ENCODE measurements around the gene HFE. TPM values are rescaled to one million over a fixed set of nuclear protein-coding genes. Genes with fewer than 3 reads are reported as not detected.

HFE gene
- total and polyA plus RNA-seq, 2 of the 13 experiments (the other 11 are each of a cell fraction or from before 2014, with no cell fraction given): 3.7 to 6.3 TPM

GRCh38 chr6:26055719-26056582, 31.3 kb upstream of the HFE start (continued):
- TF ChIP-seq ZNF225 (CRISPR knock-in tag; IDR thresholded peaks at IDR 0.05): 0 out of 2 replicates have a peak, but pooled peaks have one; percentile 93
- TF ChIP-seq, protein P1, sequence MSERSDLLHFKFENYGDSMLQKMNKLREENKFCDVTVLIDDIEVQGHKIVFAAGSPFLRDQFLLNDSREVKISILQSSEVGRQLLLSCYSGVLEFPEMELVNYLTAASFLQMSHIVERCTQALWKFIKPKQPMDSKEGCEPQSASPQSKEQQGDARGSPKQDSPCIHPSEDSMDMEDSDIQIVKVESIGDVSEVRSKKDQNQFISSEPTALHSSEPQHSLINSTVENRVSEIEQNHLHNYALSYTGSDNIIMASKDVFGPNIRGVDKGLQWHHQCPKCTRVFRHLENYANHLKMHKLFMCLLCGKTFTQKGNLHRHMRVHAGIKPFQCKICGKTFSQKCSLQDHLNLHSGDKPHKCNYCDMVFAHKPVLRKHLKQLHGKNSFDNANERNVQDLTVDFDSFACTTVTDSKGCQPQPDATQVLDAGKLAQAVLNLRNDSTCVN (CRISPR knock-in tag; IDR thresholded peaks at IDR 0.05; ENCODE audit: borderline replicate concordance): no peak
- TF ChIP-seq TP53 (CRISPR knock-in tag; conservative IDR thresholded peaks at IDR 0.05): 0 out of 2 replicates have a peak, but pooled peaks have one; percentile 75
- TF ChIP-seq, protein P2, sequence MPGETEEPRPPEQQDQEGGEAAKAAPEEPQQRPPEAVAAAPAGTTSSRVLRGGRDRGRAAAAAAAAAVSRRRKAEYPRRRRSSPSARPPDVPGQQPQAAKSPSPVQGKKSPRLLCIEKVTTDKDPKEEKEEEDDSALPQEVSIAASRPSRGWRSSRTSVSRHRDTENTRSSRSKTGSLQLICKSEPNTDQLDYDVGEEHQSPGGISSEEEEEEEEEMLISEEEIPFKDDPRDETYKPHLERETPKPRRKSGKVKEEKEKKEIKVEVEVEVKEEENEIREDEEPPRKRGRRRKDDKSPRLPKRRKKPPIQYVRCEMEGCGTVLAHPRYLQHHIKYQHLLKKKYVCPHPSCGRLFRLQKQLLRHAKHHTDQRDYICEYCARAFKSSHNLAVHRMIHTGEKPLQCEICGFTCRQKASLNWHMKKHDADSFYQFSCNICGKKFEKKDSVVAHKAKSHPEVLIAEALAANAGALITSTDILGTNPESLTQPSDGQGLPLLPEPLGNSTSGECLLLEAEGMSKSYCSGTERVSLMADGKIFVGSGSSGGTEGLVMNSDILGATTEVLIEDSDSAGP (CRISPR knock-in tag; IDR thresholded peaks at IDR 0.05; ENCODE audit: borderline replicate concordance): peak; percentile 89
- peak; percentile 43 for TF ChIP-seq ZNF580 (CRISPR knock-in tag; IDR thresholded peaks at IDR 0.05; ENCODE audit: borderline replicate concordance, low read depth)
- peak; percentile 98 for TF ChIP-seq RBFOX2 (IDR thresholded peaks at IDR 0.05; ENCODE audit: low read depth, low read length)
- TF ChIP-seq, protein P3, sequence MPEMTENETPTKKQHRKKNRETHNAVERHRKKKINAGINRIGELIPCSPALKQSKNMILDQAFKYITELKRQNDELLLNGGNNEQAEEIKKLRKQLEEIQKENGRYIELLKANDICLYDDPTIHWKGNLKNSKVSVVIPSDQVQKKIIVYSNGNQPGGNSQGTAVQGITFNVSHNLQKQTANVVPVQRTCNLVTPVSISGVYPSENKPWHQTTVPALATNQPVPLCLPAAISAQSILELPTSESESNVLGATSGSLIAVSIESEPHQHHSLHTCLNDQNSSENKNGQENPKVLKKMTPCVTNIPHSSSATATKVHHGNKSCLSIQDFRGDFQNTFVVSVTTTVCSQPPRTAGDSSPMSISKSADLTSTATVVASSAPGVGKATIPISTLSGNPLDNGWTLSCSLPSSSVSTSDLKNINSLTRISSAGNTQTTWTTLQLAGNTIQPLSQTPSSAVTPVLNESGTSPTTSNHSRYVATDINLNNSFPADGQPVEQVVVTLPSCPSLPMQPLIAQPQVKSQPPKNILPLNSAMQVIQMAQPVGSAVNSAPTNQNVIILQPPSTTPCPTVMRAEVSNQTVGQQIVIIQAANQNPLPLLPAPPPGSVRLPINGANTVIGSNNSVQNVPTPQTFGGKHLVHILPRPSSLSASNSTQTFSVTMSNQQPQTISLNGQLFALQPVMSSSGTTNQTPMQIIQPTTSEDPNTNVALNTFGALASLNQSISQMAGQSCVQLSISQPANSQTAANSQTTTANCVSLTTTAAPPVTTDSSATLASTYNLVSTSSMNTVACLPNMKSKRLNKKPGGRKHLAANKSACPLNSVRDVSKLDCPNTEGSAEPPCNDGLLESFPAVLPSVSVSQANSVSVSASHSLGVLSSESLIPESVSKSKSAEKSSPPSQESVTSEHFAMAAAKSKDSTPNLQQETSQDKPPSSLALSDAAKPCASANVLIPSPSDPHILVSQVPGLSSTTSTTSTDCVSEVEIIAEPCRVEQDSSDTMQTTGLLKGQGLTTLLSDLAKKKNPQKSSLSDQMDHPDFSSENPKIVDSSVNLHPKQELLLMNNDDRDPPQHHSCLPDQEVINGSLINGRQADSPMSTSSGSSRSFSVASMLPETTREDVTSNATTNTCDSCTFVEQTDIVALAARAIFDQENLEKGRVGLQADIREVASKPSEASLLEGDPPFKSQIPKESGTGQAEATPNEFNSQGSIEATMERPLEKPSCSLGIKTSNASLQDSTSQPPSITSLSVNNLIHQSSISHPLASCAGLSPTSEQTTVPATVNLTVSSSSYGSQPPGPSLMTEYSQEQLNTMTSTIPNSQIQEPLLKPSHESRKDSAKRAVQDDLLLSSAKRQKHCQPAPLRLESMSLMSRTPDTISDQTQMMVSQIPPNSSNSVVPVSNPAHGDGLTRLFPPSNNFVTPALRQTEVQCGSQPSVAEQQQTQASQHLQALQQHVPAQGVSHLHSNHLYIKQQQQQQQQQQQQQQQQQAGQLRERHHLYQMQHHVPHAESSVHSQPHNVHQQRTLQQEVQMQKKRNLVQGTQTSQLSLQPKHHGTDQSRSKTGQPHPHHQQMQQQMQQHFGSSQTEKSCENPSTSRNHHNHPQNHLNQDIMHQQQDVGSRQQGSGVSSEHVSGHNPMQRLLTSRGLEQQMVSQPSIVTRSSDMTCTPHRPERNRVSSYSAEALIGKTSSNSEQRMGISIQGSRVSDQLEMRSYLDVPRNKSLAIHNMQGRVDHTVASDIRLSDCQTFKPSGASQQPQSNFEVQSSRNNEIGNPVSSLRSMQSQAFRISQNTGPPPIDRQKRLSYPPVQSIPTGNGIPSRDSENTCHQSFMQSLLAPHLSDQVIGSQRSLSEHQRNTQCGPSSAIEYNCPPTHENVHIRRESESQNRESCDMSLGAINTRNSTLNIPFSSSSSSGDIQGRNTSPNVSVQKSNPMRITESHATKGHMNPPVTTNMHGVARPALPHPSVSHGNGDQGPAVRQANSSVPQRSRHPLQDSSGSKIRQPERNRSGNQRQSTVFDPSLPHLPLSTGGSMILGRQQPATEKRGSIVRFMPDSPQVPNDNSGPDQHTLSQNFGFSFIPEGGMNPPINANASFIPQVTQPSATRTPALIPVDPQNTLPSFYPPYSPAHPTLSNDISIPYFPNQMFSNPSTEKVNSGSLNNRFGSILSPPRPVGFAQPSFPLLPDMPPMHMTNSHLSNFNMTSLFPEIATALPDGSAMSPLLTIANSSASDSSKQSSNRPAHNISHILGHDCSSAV (CRISPR knock-in tag; IDR thresholded peaks at IDR 0.05; ENCODE audit: borderline replicate concordance): 0 out of 2 replicates have a peak, but pooled peaks have one; percentile 58
- peak; percentile 47; the same call in 1 of the 2 replicates for TF ChIP-seq MAF1 (CRISPR knock-in tag; IDR thresholded peaks at IDR 0.05; ENCODE audit: borderline replicate concordance)
- TF ChIP-seq GFI1 (CRISPR knock-in tag; IDR thresholded peaks at IDR 0.05; ENCODE audit: borderline replicate concordance): peak; percentile 63
- TF ChIP-seq ZNF850 (CRISPR knock-in tag; conservative IDR thresholded peaks at IDR 0.05): 0 out of 2 replicates have a peak, but pooled peaks have one; percentile 4
- TF ChIP-seq RCOR2 (CRISPR knock-in tag; IDR thresholded peaks at IDR 0.05): no peak
- TF ChIP-seq, protein P4, sequence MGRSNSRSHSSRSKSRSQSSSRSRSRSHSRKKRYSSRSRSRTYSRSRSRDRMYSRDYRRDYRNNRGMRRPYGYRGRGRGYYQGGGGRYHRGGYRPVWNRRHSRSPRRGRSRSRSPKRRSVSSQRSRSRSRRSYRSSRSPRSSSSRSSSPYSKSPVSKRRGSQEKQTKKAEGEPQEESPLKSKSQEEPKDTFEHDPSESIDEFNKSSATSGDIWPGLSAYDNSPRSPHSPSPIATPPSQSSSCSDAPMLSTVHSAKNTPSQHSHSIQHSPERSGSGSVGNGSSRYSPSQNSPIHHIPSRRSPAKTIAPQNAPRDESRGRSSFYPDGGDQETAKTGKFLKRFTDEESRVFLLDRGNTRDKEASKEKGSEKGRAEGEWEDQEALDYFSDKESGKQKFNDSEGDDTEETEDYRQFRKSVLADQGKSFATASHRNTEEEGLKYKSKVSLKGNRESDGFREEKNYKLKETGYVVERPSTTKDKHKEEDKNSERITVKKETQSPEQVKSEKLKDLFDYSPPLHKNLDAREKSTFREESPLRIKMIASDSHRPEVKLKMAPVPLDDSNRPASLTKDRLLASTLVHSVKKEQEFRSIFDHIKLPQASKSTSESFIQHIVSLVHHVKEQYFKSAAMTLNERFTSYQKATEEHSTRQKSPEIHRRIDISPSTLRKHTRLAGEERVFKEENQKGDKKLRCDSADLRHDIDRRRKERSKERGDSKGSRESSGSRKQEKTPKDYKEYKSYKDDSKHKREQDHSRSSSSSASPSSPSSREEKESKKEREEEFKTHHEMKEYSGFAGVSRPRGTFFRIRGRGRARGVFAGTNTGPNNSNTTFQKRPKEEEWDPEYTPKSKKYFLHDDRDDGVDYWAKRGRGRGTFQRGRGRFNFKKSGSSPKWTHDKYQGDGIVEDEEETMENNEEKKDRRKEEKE (IDR thresholded peaks at IDR 0.05): no peak
- peak; percentile 70; the same call in 1 of the 2 replicates for TF ChIP-seq GATAD1 (CRISPR knock-in tag; IDR thresholded peaks at IDR 0.05)
